ENCODE data around the gene IPCEF1. TPM values are rescaled to one million over a fixed set of nuclear protein-coding genes. Genes with fewer than 3 reads are reported as not detected.

IPCEF1 gene
- total and polyA plus RNA-seq, 2 of the 8 experiments (the other 6 are each of a cell fraction or from before 2014, with no cell fraction given) = 0.41 to 0.78 TPM

DNA sequence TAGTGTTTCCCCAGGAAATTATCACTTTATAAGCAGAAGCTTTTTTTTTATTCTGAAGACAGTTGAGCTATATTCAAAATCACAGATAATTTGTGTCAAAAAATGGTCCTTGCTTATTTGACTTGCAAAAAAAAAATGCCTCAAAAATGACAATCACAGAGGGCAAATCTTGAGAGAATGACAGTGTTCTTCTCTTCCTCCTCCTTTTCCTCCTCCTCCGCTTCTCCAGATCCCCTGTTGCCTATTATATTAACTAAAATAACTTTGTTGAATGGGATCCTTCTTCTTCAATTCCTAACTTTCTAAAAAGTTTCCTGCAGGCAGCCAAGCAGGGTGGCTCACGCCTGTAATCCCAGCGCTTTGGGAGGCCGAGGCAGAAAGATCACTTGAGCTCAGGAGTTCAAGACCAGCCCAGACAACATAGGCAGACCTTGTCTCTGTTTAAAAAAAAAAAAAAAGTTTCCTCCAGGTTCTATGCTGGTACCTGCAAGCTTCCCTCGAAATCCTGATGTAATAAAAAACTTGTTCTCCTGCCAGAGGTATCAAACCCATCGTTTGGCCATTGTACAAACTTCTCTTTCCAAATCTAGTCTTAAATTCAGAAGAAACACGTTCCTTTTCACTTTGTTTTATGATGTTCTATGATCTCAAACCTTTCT, 128.6 kb downstream of the IPCEF1 start:
- 95% methylated on average over 7 of the region's 7 CpGs; no CpG with 5 or more reads in 1 of the 2 experiments for WGBS, 2 experiments (ENCODE audit: extremely low coverage in 1 of 2, insufficient coverage in 1 of 2, insufficient read length in 1 of 2, insufficient replicate concordance in 2 of 2, low coverage in 1 of 2, low lambda C conversion rate in 2 of 2, missing lambda C conversion rate in 1 of 2)
- no peak overlapping the region for H2BK5ac ChIP-seq (ENCODE audit: low read depth, low read length)
- FAIRE-seq = no peak
- H2BK120ac ChIP-seq (replicated peaks; ENCODE audit: low read depth, low read length) = no peak overlapping the region
- CTCF ChIA-PET (ENCODE audit: partially characterized antibody) = interaction anchor here (1.7 kb wide), 1 partner anchor 9 kb away, joined by 4 read pairs; no protein-coding TSS in a partner anchor
- no peak for DNase-seq (ENCODE audit: low read depth in 1 of 2, low spot score in 2 of 2)
- H4K5ac ChIP-seq (ENCODE audit: insufficient read length, low read depth, low read length) = no peak overlapping the region
- H3K56ac ChIP-seq (replicated peaks; ENCODE audit: insufficient read length, low read depth, low read length) = no peak overlapping the region
- no peak overlapping the region for H4K91ac ChIP-seq (replicated peaks; ENCODE audit: insufficient read length, low read length)
- H3K9ac ChIP-seq (replicated peaks in 1 of 4; ENCODE audit: extremely low read depth in 1 of 4, low read depth in 3 of 4, low read length in 3 of 4) = no peak overlapping the region
- H2AFZ ChIP-seq (ENCODE audit: low read length) = no peak overlapping the region
- no peak overlapping the region for H2BK20ac ChIP-seq (ENCODE audit: low read length)
- H3K27ac ChIP-seq (ENCODE audit: low read depth, low read length) = no peak overlapping the region
- H3K79me1 ChIP-seq (ENCODE audit: low read depth, low read length) = no peaks in the 10 kb centered on the region
- no peak overlapping the region for H3K14ac ChIP-seq (ENCODE audit: insufficient read length)
- H3K4me3 ChIP-seq (ENCODE audit: extremely low read depth in 1 of 4, insufficient read depth in 2 of 4, low read depth in 3 of 4, low read length in 4 of 4) = no peak overlapping the region
- H3K27me3 ChIP-seq (replicated peaks in 1 of 4; ENCODE audit: control insufficient read depth in 3 of 4, extremely low read depth in 1 of 4, insufficient read depth in 3 of 4, low read length in 3 of 4) = no peaks in the 10 kb centered on the region
- H3K23ac ChIP-seq (ENCODE audit: insufficient read length) = no peak overlapping the region
- H4K20me1 ChIP-seq (replicated peaks in 1 of 2; ENCODE audit: control insufficient read depth in 1 of 2, insufficient read depth in 2 of 2, low read length in 2 of 2) = no peaks in the 10 kb centered on the region
- H3K4ac ChIP-seq (replicated peaks; ENCODE audit: insufficient read length, low read depth, low read length) = no peak overlapping the region
- no peak overlapping the region for H2BK12ac ChIP-seq (ENCODE audit: low read depth, low read length)
- no peak overlapping the region for H2BK15ac ChIP-seq (ENCODE audit: low read length)
- no peak overlapping the region for H3K18ac ChIP-seq (ENCODE audit: extremely low read depth, low read length)
- no peaks in the 10 kb centered on the region for H3K23me2 ChIP-seq (ENCODE audit: low read depth, low read length)
- H2AK5ac ChIP-seq (ENCODE audit: low read depth, low read length) = no peak overlapping the region
- H4K8ac ChIP-seq (ENCODE audit: extremely low read depth, insufficient read depth, low read length) = no peak overlapping the region
- H3K4me1 ChIP-seq (replicated peaks in 1 of 4; ENCODE audit: control insufficient read depth in 3 of 4, insufficient read depth in 4 of 4, low read length in 3 of 4) = no peaks in the 10 kb centered on the region
- no peaks in the 10 kb centered on the region; a peak in 1 of 4 replicates for H3K9me3 ChIP-seq (ENCODE audit: insufficient read depth in 2 of 2, low read depth in 1 of 2, low read length in 1 of 2)
- no peaks in the 10 kb centered on the region for H3K79me2 ChIP-seq (ENCODE audit: control insufficient read depth in 1 of 2, insufficient read depth in 2 of 2, low read length in 2 of 2)
- no peak overlapping the region for H3K4me2 ChIP-seq (ENCODE audit: insufficient read depth in 1 of 2, low read depth in 2 of 2, low read length in 2 of 2)
- H3K36me3 ChIP-seq (ENCODE audit: control insufficient read depth in 2 of 4, insufficient read depth in 4 of 4, low read length in 3 of 4) = no peaks in the 10 kb centered on the region
- POLR2A ChIA-PET (ENCODE audit: partially characterized antibody) = no interaction called here
- TF ChIP-seq RNF2 (IDR thresholded peaks at IDR 0.05; ENCODE audit: borderline replicate concordance, low read depth, low read length, missing control alignments, poor library complexity, severe bottlenecking) = no peak
- no peak for TF ChIP-seq POU5F1 (IDR thresholded peaks at IDR 0.05; ENCODE audit: low read depth, low read length)
- no peak for TF ChIP-seq RFX5 (IDR thresholded peaks at IDR 0.05; ENCODE audit: borderline replicate concordance, low read depth, low read length)
- no peak for TF ChIP-seq KDM4A (IDR thresholded peaks at IDR 0.05; ENCODE audit: low read depth, low read length, severe bottlenecking)
- no peak for TF ChIP-seq JUND (IDR thresholded peaks at IDR 0.05; ENCODE audit: low read length)
- TF ChIP-seq, protein P1, sequence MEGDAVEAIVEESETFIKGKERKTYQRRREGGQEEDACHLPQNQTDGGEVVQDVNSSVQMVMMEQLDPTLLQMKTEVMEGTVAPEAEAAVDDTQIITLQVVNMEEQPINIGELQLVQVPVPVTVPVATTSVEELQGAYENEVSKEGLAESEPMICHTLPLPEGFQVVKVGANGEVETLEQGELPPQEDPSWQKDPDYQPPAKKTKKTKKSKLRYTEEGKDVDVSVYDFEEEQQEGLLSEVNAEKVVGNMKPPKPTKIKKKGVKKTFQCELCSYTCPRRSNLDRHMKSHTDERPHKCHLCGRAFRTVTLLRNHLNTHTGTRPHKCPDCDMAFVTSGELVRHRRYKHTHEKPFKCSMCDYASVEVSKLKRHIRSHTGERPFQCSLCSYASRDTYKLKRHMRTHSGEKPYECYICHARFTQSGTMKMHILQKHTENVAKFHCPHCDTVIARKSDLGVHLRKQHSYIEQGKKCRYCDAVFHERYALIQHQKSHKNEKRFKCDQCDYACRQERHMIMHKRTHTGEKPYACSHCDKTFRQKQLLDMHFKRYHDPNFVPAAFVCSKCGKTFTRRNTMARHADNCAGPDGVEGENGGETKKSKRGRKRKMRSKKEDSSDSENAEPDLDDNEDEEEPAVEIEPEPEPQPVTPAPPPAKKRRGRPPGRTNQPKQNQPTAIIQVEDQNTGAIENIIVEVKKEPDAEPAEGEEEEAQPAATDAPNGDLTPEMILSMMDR (IDR thresholded peaks at IDR 0.05; ENCODE audit: control extremely low read depth in 1 of 3, insufficient read depth in 1 of 3, low read depth in 1 of 3, low read length in 3 of 3) = no peak
- TF ChIP-seq TCF12 (IDR thresholded peaks at IDR 0.05; ENCODE audit: low read depth, low read length) = no peak
- TF ChIP-seq, protein P2, sequence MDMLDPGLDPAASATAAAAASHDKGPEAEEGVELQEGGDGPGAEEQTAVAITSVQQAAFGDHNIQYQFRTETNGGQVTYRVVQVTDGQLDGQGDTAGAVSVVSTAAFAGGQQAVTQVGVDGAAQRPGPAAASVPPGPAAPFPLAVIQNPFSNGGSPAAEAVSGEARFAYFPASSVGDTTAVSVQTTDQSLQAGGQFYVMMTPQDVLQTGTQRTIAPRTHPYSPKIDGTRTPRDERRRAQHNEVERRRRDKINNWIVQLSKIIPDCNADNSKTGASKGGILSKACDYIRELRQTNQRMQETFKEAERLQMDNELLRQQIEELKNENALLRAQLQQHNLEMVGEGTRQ (IDR thresholded peaks at IDR 0.05; ENCODE audit: low read length) = no peak
- no peak for TF ChIP-seq TAF1 (IDR thresholded peaks at IDR 0.05; ENCODE audit: low read depth, low read length)
